Sciatic nerve (tissue), 2 donors: Measurements from ENCODE around the gene SETBP1. TPM values are rescaled to one million over a fixed set of nuclear protein-coding genes. Genes with fewer than 3 reads are reported as not detected.

Experiments used
- ATAC-seq: fragments of 200-7000 bp; cut with Tn5 transposase; one replicate; pipeline ENCODE4 v1.9.1; 2020; ENCODE audit warnings: mild to moderate bottlenecking, moderate library complexity
- DNase-seq: peaks from one replicate; pipeline ENCODE4 v3.0.0-alpha.2; 2020; ENCODE audit warnings: low spot score
- intact Hi-C: fragments of 100-400 bp; cut with DNase I; formaldehyde crosslinking; loops from one replicate; pipeline ENCODE4 v1.14.2; 2022
- total RNA-seq: library from RNA; stranded (reverse); fragmentation: NEBNext Ultra II Directional; extraction: Animal tissue kit (Norgen Biotek cat#: 25700); gene quantifications from one replicate; pipeline ENCODE4 v1.2.1, GENCODE V29; 2021
- donor health status: DM: no; HTN: no; CAD: no.
- donor health status: DM: no; HTN: no; CAD: no.

SETBP1 gene
- total RNA-seq, 1 donor from 2014 or later, result 44.5 TPM

- no peak for ATAC-seq
- intact Hi-C loops, result no loop called here
- no peak for DNase-seq
Measured at GRCh38 chr18:44957025-44957424, 276.3 kb downstream of the SETBP1 start.

GRCh38 chr18:44957461-44957860 lies 276.8 kb downstream of the SETBP1 start:
- DNase-seq (no peak), ATAC-seq (no peak)
- intact Hi-C loops, result no loop called here

- intact Hi-C loops, result no loop called here
- no peak for ATAC-seq
- DNase-seq, result no peak
Measured at GRCh38 chr18:44958040-44958439, 277.4 kb downstream of the SETBP1 start.

DNA sequence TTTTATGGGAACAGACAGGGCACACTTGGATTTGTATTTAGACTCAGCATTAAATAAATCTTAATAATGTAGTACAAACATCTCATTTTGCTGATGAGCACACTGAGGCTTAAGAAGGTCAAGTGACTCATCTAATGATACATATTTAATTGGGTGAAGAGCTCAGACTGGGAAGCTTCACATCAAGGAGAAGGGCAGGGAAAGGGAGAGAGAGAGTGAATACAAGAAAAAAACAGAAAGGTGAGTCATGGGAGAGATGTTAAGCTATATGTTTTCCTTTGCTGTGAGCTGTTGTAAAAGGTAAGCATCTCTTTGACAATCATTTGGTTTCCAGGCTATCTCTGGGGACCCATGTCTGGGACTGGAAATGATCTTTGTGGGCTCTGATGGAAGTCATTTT lies 277.8 kb downstream of the SETBP1 start:
- intact Hi-C loops, result no loop called here
- ATAC-seq, result no peak
- DNase-seq, result no peak

DNA sequence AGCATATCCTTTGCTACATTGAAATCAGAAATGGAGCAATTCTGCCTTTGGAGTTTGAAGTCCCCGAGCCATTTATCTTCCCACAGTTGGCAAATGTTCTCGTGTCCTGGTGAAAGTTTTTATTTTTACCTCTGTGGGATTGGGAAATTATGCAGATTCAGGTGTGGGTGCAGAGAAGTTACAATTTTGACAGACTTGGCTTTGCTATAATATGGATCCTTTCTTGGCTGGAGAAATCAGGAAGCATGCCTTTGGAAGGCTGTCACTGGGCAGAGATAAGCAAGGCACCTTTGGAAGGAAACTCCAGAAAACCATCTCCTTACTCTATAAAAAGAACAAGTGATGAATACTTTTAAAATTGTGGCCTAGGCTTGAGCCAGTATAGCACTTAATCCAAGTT lies 278.3 kb downstream of the SETBP1 start:
- DNase-seq (no peak), ATAC-seq (no peak)
- intact Hi-C loops, result no loop called here

DNA sequence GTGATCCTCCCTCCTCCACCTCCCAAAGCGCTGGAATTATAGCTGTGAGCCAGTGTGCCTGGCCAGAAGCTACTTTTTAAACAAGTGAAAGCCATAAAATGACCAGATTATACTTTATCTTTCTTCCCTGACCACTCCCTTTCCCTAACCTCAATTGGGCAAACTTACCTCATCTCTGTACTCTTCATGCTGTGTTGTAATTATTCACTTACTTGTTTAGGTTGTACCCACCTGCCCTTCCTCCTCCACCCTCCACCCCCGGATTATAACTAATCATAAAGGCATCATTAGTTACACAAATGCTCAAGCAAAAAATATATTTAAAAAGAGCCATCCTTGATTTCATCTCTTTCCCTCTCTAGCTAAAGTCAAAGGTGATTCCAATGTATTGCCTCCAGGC lies 279.9 kb downstream of the SETBP1 start:
- DNase-seq (no peak), ATAC-seq (no peak)
- intact Hi-C loops, result no loop called here

GRCh38 chr18:44961288-44961995 lies 280.8 kb downstream of the SETBP1 start:
- ATAC-seq (no peak), DNase-seq (no peak)
- intact Hi-C loops, result no loop called here

GRCh38 chr18:44967599-44967998 lies 286.9 kb downstream of the SETBP1 start:
- peak; percentile 44 for ATAC-seq
- intact Hi-C loops, result no loop called here
- DNase-seq, result no peak

- ATAC-seq (no peak), DNase-seq (no peak)
- intact Hi-C loops, result no loop called here
Measured at GRCh38 chr18:44968336-44968735, 287.6 kb downstream of the SETBP1 start.

GRCh38 chr18:44969214-44969795 lies 288.6 kb downstream of the SETBP1 start:
- intact Hi-C loops, result no loop called here
- DNase-seq (no peak), ATAC-seq (peak; percentile 17)

- intact Hi-C loops, result no loop called here
- ATAC-seq (no peak), DNase-seq (no peak)
Measured at GRCh38 chr18:44973282-44973681, 292.6 kb downstream of the SETBP1 start.

- intact Hi-C loops, result no loop called here
- ATAC-seq, result no peak
- no peak for DNase-seq
Measured at GRCh38 chr18:44974174-44974573, 293.5 kb downstream of the SETBP1 start.

GRCh38 chr18:44977856-44978255 lies 297.2 kb downstream of the SETBP1 start:
- DNase-seq (no peak), ATAC-seq (no peak)
- intact Hi-C loops, result no loop called here

DNA sequence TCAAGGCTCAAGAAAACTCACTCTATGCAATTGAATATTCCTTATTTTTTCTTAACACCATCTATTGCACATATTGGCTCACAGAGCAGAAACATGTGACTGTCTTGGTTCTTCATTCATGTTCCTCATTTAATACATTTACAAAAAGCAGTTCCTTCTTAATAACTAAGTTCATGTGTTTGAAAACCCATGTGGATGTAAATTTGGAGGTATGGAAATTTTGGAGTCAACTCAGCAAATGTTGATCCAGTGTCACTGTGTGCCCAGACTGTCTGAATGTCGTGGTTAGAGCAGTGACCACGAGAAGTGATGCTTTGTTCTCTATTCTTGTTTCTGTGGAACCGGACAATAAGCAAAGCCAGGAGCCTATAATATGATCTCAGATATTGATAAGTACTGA lies 299.1 kb downstream of the SETBP1 start:
- ATAC-seq, result peak; percentile 38
- no peak for DNase-seq

DNA sequence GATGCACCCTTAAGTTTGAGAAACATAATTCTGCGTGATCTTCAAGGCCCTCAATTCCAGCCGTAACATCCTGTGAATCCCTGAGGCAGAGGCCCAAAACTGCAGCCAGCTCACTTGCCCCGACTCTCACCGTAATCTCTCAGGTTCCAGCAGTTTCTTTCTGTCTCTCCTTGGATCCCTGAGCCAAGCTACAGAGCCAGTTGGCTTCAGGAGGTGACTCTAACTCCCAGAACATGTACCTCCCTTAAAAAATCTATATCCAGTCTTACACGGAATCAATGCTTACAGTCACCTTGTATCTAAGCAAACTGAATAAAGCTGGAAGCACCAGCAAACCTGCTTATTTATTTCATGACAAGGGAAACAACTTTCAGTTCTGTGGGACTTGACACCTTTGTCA lies 300.4 kb downstream of the SETBP1 start:
- intact Hi-C loops, result no loop called here
- ATAC-seq (no peak), DNase-seq (no peak)

More for the DNA sequence above, 299.1 kb downstream of the SETBP1 start:
- intact Hi-C loops, result no loop called here

DNA sequence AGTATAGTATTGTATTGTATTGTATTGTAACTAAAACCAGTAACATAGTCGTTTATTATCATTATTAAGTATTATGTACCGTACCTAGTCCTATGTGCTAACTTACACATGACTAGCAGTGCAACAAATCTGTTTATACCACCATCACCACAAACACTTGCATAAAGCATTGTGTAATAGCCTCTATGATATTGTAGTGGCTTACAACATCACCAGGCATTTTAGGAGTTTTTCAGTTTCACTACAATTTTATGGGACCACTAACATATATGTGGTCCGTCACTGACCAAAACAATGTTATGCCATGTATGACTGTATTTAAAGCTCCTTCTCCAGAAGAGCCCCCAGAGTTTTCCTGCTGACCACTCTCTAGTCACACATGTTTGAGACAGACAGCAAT lies 306.2 kb downstream of the SETBP1 start:
- intact Hi-C loops, result no loop called here
- DNase-seq, result no peak
- no peak for ATAC-seq

DNA sequence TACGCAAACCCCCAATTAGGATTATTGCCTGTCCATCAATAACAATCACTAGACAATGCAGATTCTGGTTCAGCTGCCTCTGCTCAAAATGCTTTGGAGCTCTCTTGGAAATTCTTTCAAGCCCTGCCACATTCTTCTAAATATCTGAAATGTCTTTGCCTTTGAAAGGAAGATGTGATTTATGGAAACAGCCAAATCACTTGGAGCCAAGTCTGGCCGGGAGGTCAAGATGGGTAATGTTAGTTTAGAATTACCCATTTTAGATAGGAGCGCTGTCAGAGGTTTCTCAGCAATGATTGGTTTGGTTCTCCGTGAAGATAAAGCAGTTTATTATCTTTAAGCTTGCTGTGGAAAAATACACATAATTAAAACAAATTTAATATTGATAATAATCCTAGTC lies 306.7 kb downstream of the SETBP1 start:
- no peak for DNase-seq
- ATAC-seq, result no peak
- intact Hi-C loops, result no loop called here

GRCh38 chr18:44988821-44989587 lies 308.3 kb downstream of the SETBP1 start:
- intact Hi-C loops, result no loop called here
- ATAC-seq, result no peak
- DNase-seq, result no peak

DNA sequence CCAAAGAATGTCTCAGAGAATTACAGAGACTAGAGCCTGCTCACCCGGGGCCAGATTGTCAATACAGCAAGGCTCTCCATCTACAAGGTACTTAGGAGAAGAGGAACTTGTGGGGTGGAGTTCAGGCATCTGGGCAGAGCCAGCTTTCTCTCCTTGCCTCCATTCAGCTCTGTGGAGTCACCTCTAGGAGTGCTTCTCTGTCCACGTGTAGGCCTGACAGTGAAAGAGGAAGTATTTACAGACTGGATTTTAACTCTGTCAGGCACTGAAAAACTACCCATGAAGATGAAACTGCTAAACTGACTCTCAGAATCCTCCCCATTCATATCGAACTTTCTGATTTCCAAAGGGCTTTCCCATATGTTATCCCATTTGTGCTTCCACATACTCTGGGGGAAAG lies 315.6 kb downstream of the SETBP1 start:
- ATAC-seq (no peak), DNase-seq (no peak)

DNA sequence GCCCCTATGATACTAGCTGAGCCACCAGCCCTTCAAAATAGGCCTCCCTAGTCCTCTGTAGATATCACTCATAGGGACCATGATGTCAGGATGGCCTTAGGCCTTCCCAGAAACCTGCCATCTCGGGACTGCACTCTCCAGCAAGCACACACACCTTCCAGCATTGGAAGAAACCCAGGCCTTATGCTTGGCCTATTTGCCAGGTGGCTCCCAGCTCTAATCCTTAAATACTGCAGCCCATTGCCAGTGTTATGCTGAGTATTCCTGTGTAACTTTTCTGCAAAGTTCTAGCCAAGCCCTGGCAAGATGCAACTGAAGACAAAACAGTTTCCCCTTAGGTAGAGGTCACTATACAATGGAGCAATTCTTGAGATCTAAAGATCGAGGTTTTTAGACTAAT lies 316.5 kb downstream of the SETBP1 start:
- DNase-seq, result no peak
- intact Hi-C loops, result no loop called here
- ATAC-seq, result no peak

More for the DNA sequence above, 315.6 kb downstream of the SETBP1 start:
- intact Hi-C loops, result no loop called here
